ENCODE measurements around the gene TNFAIP3. TPM values are rescaled to one million over a fixed set of nuclear protein-coding genes. Genes with fewer than 3 reads are reported as not detected.

The TNFAIP3 gene
- total RNA-seq, 1 donor from 2014 or later, result 68.9 TPM

DNA sequence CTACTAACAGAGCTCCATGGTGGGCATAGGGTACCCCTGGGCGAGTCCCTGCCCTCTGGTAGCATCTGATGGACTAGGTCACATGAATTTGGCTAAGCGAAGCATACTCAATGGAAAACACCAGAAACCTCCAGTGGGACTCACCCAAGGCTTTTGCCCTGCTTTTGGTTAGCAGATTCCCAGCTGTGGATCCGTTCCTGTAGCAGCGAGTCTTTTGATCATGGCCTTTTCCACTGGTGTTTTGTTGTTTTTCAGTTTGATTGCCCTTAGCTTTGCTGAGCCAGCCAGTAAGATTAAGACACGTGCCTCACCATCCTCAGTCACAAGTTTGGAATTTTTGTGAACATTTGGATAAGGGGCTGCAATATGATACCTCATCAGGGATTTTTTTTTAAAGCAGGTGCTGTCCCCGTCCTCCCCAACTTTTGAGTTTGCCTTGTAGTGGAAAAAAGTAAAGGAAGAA lies 8.0 kb downstream of the TNFAIP3 start:
- peaks cover 3% of the 10 kb centered on the region for H3K27me3 Mint-ChIP-seq (ENCODE audit: low read depth)
- H3K4me3 Mint-ChIP-seq, result no peak overlapping the region
- TF ChIP-seq, protein P1, sequence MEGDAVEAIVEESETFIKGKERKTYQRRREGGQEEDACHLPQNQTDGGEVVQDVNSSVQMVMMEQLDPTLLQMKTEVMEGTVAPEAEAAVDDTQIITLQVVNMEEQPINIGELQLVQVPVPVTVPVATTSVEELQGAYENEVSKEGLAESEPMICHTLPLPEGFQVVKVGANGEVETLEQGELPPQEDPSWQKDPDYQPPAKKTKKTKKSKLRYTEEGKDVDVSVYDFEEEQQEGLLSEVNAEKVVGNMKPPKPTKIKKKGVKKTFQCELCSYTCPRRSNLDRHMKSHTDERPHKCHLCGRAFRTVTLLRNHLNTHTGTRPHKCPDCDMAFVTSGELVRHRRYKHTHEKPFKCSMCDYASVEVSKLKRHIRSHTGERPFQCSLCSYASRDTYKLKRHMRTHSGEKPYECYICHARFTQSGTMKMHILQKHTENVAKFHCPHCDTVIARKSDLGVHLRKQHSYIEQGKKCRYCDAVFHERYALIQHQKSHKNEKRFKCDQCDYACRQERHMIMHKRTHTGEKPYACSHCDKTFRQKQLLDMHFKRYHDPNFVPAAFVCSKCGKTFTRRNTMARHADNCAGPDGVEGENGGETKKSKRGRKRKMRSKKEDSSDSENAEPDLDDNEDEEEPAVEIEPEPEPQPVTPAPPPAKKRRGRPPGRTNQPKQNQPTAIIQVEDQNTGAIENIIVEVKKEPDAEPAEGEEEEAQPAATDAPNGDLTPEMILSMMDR (IDR thresholded peaks at IDR 0.05; ENCODE audit: unreplicated experiment), result no peak
- H3K9me3 Mint-ChIP-seq, result no peaks in the 10 kb centered on the region
- H3K27ac Mint-ChIP-seq, result peak overlapping the region; percentile 24
- no peak for DNase-seq (ENCODE audit: low spot score in 2 of 2, unreplicated experiment in 2 of 2)
- H3K4me1 Mint-ChIP-seq, result peaks cover 30% of the 10 kb centered on the region
- H3K36me3 Mint-ChIP-seq, result peaks cover 55% of the 10 kb centered on the region

DNA sequence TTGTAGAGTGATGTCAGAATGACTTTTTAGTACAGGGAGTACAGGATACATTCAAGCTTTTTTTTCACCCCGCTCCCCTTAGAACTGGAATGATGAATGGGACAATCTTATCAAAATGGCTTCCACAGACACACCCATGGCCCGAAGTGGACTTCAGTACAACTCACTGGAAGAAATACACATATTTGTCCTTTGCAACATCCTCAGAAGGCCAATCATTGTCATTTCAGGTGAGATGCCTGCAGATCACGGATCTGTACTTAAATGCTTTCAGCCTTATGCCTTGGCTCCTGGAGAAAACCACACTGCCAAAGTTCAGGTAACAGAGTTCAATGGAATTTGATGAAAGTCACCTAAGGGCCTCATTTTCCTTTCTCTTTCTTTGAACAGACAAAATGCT lies 8.5 kb downstream of the TNFAIP3 start:
- TF ChIP-seq, protein P1 (IDR thresholded peaks at IDR 0.05; ENCODE audit: unreplicated experiment), result no peak
- no peak overlapping the region for H3K4me3 Mint-ChIP-seq
- H3K36me3 Mint-ChIP-seq, result peaks cover 57% of the 10 kb centered on the region
- H3K4me1 Mint-ChIP-seq, result peaks cover 25% of the 10 kb centered on the region
- peaks cover 3% of the 10 kb centered on the region for H3K27me3 Mint-ChIP-seq (ENCODE audit: low read depth)
- no peak for DNase-seq (ENCODE audit: low spot score in 2 of 2, unreplicated experiment in 2 of 2)
- no peaks in the 10 kb centered on the region for H3K9me3 Mint-ChIP-seq
- H3K27ac Mint-ChIP-seq, result no peak overlapping the region

DNA sequence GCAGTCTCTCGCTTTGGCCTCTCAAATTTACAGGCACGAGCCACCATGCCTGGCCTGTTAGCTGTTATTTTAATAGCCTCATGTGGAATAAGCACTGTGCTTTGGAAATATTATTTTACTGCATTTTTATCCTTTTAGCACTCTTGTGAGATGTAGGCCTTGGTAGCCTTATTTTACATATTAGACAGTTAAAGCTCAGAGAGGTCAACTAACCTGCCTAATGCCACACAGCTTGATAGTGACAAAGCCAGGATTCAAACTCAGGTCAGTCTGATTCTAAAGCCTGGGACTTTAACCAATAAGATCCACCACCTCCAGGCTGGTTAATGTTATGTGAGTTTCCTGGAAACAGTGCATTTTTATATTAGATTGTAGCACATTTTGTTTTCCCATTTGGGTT lies 9.5 kb downstream of the TNFAIP3 start:
- Mint-ChIP-seq H3K4me3 (no peak overlapping the region), H3K27me3 (ENCODE audit: low read depth) (no peaks in the 10 kb centered on the region), H3K36me3 (peaks cover 55% of the 10 kb centered on the region), H3K9me3 (no peaks in the 10 kb centered on the region), H3K4me1 (peaks cover 18% of the 10 kb centered on the region), H3K27ac (no peak overlapping the region)
- no peak for DNase-seq (ENCODE audit: low spot score in 2 of 2, unreplicated experiment in 2 of 2)
- TF ChIP-seq, protein P1 (IDR thresholded peaks at IDR 0.05; ENCODE audit: unreplicated experiment), result no peak

DNA sequence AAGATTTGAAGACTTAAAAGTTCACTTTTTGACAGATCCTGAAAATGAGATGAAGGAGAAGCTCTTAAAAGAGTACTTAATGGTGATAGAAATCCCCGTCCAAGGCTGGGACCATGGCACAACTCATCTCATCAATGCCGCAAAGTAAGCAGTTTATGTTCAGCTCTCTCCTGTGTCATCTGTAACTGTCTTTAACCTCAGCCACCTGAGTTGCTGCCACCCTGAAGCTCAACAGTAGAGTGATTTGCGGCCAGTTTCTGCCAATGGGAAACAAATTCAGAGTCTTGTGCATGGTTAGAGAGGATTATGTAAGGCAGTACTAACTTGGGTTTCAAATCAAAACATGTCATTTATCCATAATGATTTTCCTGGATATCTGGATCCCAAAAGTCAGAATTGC lies 10.1 kb downstream of the TNFAIP3 start:
- Mint-ChIP-seq H3K4me1 (peaks cover 15% of the 10 kb centered on the region), H3K4me3 (no peak overlapping the region), H3K36me3 (peaks cover 53% of the 10 kb centered on the region), H3K9me3 (no peaks in the 10 kb centered on the region), H3K27me3 (ENCODE audit: low read depth) (no peaks in the 10 kb centered on the region), H3K27ac (no peak overlapping the region)
- DNase-seq (ENCODE audit: low spot score in 2 of 2, unreplicated experiment in 2 of 2), result no peak
- TF ChIP-seq, protein P1 (IDR thresholded peaks at IDR 0.05; ENCODE audit: unreplicated experiment), result no peak

DNA sequence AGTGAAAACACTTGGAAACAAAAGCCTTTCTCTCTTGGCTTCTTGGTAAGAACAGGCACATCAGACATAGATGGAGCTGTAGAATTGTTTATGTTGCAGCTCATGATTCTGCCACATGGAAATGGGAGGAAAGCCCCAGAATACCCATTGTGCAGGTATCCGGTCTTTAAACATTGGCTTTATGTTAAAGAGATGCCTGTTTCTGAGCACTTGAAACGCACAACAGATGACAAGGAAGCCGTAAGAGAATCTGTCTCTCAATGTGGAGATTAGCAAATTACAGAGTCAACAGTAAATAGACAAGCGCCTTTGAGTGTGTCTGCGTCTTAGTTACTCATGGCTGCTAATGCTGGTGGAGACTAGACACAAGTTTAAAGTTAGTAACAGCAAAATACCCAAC lies 10.5 kb downstream of the TNFAIP3 start:
- TF ChIP-seq, protein P1 (IDR thresholded peaks at IDR 0.05; ENCODE audit: unreplicated experiment), result no peak
- peaks cover 11% of the 10 kb centered on the region for H3K4me1 Mint-ChIP-seq
- no peak overlapping the region for H3K27ac Mint-ChIP-seq
- no peak overlapping the region for H3K4me3 Mint-ChIP-seq
- H3K9me3 Mint-ChIP-seq, result no peaks in the 10 kb centered on the region
- DNase-seq (ENCODE audit: low spot score in 2 of 2, unreplicated experiment in 2 of 2), result no peak
- H3K27me3 Mint-ChIP-seq (ENCODE audit: low read depth), result no peaks in the 10 kb centered on the region
- H3K36me3 Mint-ChIP-seq, result peaks cover 48% of the 10 kb centered on the region

DNA sequence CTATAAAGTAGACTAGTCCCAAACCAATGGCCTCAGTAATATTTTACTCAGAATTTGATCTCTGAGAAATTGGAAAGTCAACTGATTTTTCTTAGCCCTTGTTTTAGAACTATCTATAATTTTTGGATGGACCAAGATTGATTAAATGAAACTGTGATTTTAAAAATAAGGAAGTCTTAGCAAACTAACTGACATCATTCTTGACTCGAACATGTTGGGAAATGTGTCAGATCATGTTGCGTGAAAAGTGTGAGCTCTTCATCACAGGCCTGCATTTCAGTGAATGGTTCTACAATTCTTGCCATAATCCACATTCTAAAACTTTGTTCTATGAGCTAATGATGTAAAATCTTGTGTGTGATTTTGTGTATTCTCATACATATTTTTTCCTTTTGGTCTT lies 11.0 kb downstream of the TNFAIP3 start:
- no peaks in the 10 kb centered on the region for H3K9me3 Mint-ChIP-seq
- no peak overlapping the region for H3K27ac Mint-ChIP-seq
- TF ChIP-seq, protein P1 (IDR thresholded peaks at IDR 0.05; ENCODE audit: unreplicated experiment), result no peak
- H3K36me3 Mint-ChIP-seq, result peaks cover 47% of the 10 kb centered on the region
- no peaks in the 10 kb centered on the region for H3K27me3 Mint-ChIP-seq (ENCODE audit: low read depth)
- DNase-seq (ENCODE audit: low spot score in 2 of 2, unreplicated experiment in 2 of 2), result no peak
- peaks cover 11% of the 10 kb centered on the region for H3K4me1 Mint-ChIP-seq
- no peak overlapping the region for H3K4me3 Mint-ChIP-seq

All from mesothelial cell of epicardium (in vitro differentiated cells).